ENCODE measurements around the gene ZBTB7C.

DNA sequence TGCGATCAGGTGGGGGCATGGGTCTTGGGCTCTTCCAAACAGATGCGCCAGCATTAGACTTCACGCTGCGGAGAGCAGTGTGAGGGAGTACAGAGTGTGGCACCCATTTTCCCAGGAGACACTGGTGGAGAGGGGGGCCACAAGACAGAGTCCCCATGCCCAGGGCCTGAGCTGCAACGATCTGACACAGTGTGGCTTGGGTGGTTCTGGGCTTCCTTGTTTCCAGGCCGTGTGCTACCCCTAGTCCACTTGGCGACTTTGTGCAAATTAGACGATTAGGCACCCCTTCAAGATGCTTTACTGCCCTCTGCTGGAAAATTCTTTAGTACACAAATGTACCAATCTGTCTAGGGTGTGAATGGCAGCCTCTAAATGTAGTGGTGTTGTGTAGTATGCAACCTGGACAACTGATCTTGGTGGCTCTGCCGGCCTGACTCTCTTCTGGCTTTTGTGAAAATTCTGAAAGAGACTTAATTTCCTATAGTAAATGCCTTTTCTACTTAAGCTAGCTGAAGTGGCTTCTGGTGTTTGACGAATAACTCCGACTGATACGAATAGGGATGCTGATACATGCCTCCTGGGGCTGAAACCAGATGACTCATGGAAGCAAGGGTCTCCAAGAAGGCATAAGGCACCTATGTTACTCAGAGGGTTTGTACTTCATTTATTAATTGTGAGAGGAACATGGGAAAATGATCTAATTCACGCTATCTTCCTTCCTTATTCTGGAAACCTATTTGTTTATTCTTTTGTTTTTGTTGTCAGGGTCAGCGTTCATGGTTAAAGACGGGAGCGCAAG lies 386.5 kb downstream of the ZBTB7C start:
- TF ChIP-seq, protein P1, sequence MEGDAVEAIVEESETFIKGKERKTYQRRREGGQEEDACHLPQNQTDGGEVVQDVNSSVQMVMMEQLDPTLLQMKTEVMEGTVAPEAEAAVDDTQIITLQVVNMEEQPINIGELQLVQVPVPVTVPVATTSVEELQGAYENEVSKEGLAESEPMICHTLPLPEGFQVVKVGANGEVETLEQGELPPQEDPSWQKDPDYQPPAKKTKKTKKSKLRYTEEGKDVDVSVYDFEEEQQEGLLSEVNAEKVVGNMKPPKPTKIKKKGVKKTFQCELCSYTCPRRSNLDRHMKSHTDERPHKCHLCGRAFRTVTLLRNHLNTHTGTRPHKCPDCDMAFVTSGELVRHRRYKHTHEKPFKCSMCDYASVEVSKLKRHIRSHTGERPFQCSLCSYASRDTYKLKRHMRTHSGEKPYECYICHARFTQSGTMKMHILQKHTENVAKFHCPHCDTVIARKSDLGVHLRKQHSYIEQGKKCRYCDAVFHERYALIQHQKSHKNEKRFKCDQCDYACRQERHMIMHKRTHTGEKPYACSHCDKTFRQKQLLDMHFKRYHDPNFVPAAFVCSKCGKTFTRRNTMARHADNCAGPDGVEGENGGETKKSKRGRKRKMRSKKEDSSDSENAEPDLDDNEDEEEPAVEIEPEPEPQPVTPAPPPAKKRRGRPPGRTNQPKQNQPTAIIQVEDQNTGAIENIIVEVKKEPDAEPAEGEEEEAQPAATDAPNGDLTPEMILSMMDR (conservative IDR thresholded peaks at IDR 0.05; ENCODE audit: low read depth, low read length) = peak; percentile 57
- no peak for TF ChIP-seq POLR2A (IDR thresholded peaks at IDR 0.05; ENCODE audit: low read depth, low read length)
- no peak for TF ChIP-seq CHD1 (IDR thresholded peaks at IDR 0.05; ENCODE audit: low read depth, low read length)
- TF ChIP-seq MAZ (IDR thresholded peaks at IDR 0.05; ENCODE audit: borderline replicate concordance, low read depth, low read length) = no peak
- TF ChIP-seq MAFK (IDR thresholded peaks at IDR 0.05; ENCODE audit: low read depth, low read length) = no peak
- no peak for TF ChIP-seq BHLHE40 (IDR thresholded peaks at IDR 0.05; ENCODE audit: low read depth, low read length)
- TF ChIP-seq RCOR1 (IDR thresholded peaks at IDR 0.05; ENCODE audit: insufficient replicate concordance, low read length) = no peak
- peak; percentile 59 for TF ChIP-seq SMC3 (IDR thresholded peaks at IDR 0.05; ENCODE audit: low read depth, low read length)
- TF ChIP-seq MXI1 (IDR thresholded peaks at IDR 0.05; ENCODE audit: borderline replicate concordance, low read depth, low read length) = no peak
- no peak for TF ChIP-seq CEBPB (IDR thresholded peaks at IDR 0.05; ENCODE audit: low read depth, low read length)
- no peak for TF ChIP-seq RFX5 (IDR thresholded peaks at IDR 0.05; ENCODE audit: low read depth, low read length)
- TF ChIP-seq RAD21 (IDR thresholded peaks at IDR 0.05; ENCODE audit: low read length) = peak; percentile 70
- TF ChIP-seq FOS (IDR thresholded peaks at IDR 0.05; ENCODE audit: low read depth, low read length) = no peak
